RWPE2 (cell line): ENCODE results near the gene COA5.

Experiments used
- ATAC-seq: fragments of 200-7000 bp; cut with Tn5 transposase; 3 replicates; pipeline ENCODE4 v1.9.1; 2021; ENCODE audit warnings: low read depth
- DNase-seq: peaks from one replicate; pipeline ENCODE4 v3.0.0-alpha.2; 2020; ENCODE audit warnings: low spot score
- H3K27ac ChIP-seq: fragments of 450-650 bp; 2 replicates; pipeline ENCODE4 v1.5.1; 2017; ENCODE audit warnings: mild to moderate bottlenecking; ENCODE audit not compliant: poor library complexity, severe bottlenecking
- H3K27me3 ChIP-seq: fragments of 250-450 bp; sonication (Bioruptor Pico); 2 replicates; pipeline ENCODE4 v1.5.1; 2021; ENCODE audit warnings: mild to moderate bottlenecking, moderate library complexity; ENCODE audit not compliant: insufficient read depth, poor library complexity, severe bottlenecking
- H3K36me3 ChIP-seq: fragments of 250-450 bp; sonication (Bioruptor Pico); 2 replicates; pipeline ENCODE4 v1.5.1; 2020; ENCODE audit warnings: low read depth, mild to moderate bottlenecking, moderate library complexity
- H3K4me1 ChIP-seq: fragments of 250-450 bp; sonication (Bioruptor Pico); 2 replicates; pipeline ENCODE4 v1.5.1; 2021; ENCODE audit warnings: mild to moderate bottlenecking, moderate library complexity; ENCODE audit not compliant: insufficient read depth, poor library complexity, severe bottlenecking
- H3K4me3 ChIP-seq: fragments of 250-450 bp; sonication (Bioruptor Pico); 2 replicates; pipeline ENCODE4 v1.5.1; 2021; ENCODE audit warnings: mild to moderate bottlenecking, moderate library complexity; ENCODE audit not compliant: severe bottlenecking
- H3K9me3 ChIP-seq: fragments of 250-450 bp; sonication (Bioruptor Pico); 2 replicates; pipeline ENCODE4 v1.5.1; 2021; ENCODE audit warnings: mild to moderate bottlenecking, moderate library complexity; ENCODE audit not compliant: severe bottlenecking
- CTCF ChIP-seq: fragments of 450-650 bp; IDR thresholded peaks from one replicate; pipeline ENCODE4 v1.5.1; 2017; ENCODE audit warnings: mild to moderate bottlenecking, moderate library complexity; ENCODE audit not compliant: poor library complexity, severe bottlenecking

Gene COA5

GRCh38 chr2:98583816-98584618, 24.3 kb downstream of the COA5 start:
- ATAC-seq (no peak), DNase-seq (no peak)
- H3K36me3 ChIP-seq, result peaks cover 3% of the 10 kb centered on the region
- no peaks in the 10 kb centered on the region for H3K4me1 ChIP-seq
- no peaks in the 10 kb centered on the region for H3K27me3 ChIP-seq
- no peak overlapping the region for H3K27ac ChIP-seq
- H3K9me3 ChIP-seq, result no peaks in the 10 kb centered on the region
- no peak overlapping the region for H3K4me3 ChIP-seq
- TF ChIP-seq CTCF, result no peak

- Histone ChIP-seq H3K36me3 (peaks cover 3% of the 10 kb centered on the region), H3K9me3 (no peaks in the 10 kb centered on the region), H3K4me1 (no peaks in the 10 kb centered on the region), H3K4me3 (no peak overlapping the region), H3K27me3 (no peaks in the 10 kb centered on the region), H3K27ac (no peak overlapping the region)
- ATAC-seq (no peak), DNase-seq (no peak)
- no peak for TF ChIP-seq CTCF
Measured at GRCh38 chr2:98583276-98583675, 25.0 kb downstream of the COA5 start.

- DNase-seq, result no peak
- Histone ChIP-seq H3K27me3 (no peaks in the 10 kb centered on the region), H3K27ac (no peak overlapping the region), H3K36me3 (peaks cover 3% of the 10 kb centered on the region), H3K4me1 (no peaks in the 10 kb centered on the region), H3K4me3 (no peak overlapping the region), H3K9me3 (no peaks in the 10 kb centered on the region)
- TF ChIP-seq CTCF, result no peak
- ATAC-seq, result no peak
Measured at GRCh38 chr2:98582523-98582922, 25.8 kb downstream of the COA5 start.

GRCh38 chr2:98580656-98581284, 27.5 kb downstream of the COA5 start:
- TF ChIP-seq CTCF, result no peak
- Histone ChIP-seq H3K27ac (no peak overlapping the region), H3K36me3 (peaks cover 3% of the 10 kb centered on the region; the same call in 1 of the 2 replicates), H3K4me3 (no peak overlapping the region), H3K4me1 (no peaks in the 10 kb centered on the region), H3K9me3 (no peaks in the 10 kb centered on the region), H3K27me3 (no peaks in the 10 kb centered on the region)
- DNase-seq, result no peak
- no peak for ATAC-seq

- Histone ChIP-seq H3K27ac (no peak overlapping the region), H3K27me3 (no peaks in the 10 kb centered on the region), H3K9me3 (no peaks in the 10 kb centered on the region), H3K4me1 (no peaks in the 10 kb centered on the region), H3K36me3 (peaks cover 3% of the 10 kb centered on the region; the same call in 1 of the 2 replicates), H3K4me3 (no peak overlapping the region)
- no peak for DNase-seq
- ATAC-seq, result no peak
- TF ChIP-seq CTCF, result no peak
Measured at GRCh38 chr2:98579926-98580325, 28.4 kb downstream of the COA5 start.
